GM19238 (cell line): ENCODE results near the gene SORCS3.

ENCODE experiments used
- DNase-seq: peaks from one replicate; pipeline ENCODE4 v3.0.0; 2011; ENCODE audit warnings: low spot score; ENCODE audit not compliant: insufficient read length

Gene SORCS3

GRCh38 chr10:104643303-104643663 is 2.2 kb downstream of the SORCS3 start:
- DNase-seq, result no peak

- DNase-seq, result no peak
Measured at GRCh38 chr10:104646146-104646545, 5.1 kb downstream of the SORCS3 start.

- no peak for DNase-seq
Measured at GRCh38 chr10:104648421-104648820, 7.3 kb downstream of the SORCS3 start.

- DNase-seq, result no peak
Measured at GRCh38 chr10:104650072-104650471, 9.0 kb downstream of the SORCS3 start.

GRCh38 chr10:104650635-104651331 is 9.7 kb downstream of the SORCS3 start:
- DNase-seq, result no peak

- DNase-seq, result no peak
Measured at GRCh38 chr10:104657036-104657435, 15.9 kb downstream of the SORCS3 start.

GRCh38 chr10:104657457-104657856 is 16.4 kb downstream of the SORCS3 start:
- no peak for DNase-seq

GRCh38 chr10:104658067-104658466 is 17.0 kb downstream of the SORCS3 start:
- DNase-seq, result no peak

- DNase-seq, result no peak
Measured at GRCh38 chr10:104659809-104660208, 18.7 kb downstream of the SORCS3 start.

- no peak for DNase-seq
Measured at GRCh38 chr10:104663076-104663475, 22.0 kb downstream of the SORCS3 start.

- DNase-seq, result no peak
Measured at GRCh38 chr10:104663563-104663962, 22.5 kb downstream of the SORCS3 start.

- no peak for DNase-seq
Measured at GRCh38 chr10:104664205-104664604, 23.1 kb downstream of the SORCS3 start.

GRCh38 chr10:104665174-104665573 is 24.1 kb downstream of the SORCS3 start:
- no peak for DNase-seq

GRCh38 chr10:104666106-104666505 is 25.0 kb downstream of the SORCS3 start:
- DNase-seq, result no peak

GRCh38 chr10:104676874-104677273 is 35.8 kb downstream of the SORCS3 start:
- DNase-seq, result no peak

- no peak for DNase-seq
Measured at GRCh38 chr10:104678658-104679057, 37.6 kb downstream of the SORCS3 start.

- no peak for DNase-seq
Measured at GRCh38 chr10:104680467-104681401, 39.6 kb downstream of the SORCS3 start.

- no peak for DNase-seq
Measured at GRCh38 chr10:104681485-104681884, 40.4 kb downstream of the SORCS3 start.

- no peak for DNase-seq
Measured at GRCh38 chr10:104683567-104683966, 42.5 kb downstream of the SORCS3 start.

- DNase-seq, result no peak
Measured at GRCh38 chr10:104686829-104687228, 45.7 kb downstream of the SORCS3 start.

- DNase-seq, result no peak
Measured at GRCh38 chr10:104688251-104689042, 47.4 kb downstream of the SORCS3 start.

- DNase-seq, result no peak
Measured at GRCh38 chr10:104689105-104689504, 48.0 kb downstream of the SORCS3 start.
